Effector memory CD8-positive, alpha-beta T cell (primary cell): ENCODE measurements around the gene ANKMY1.
A peak's percentile ranks its signal among the peaks of the same experiment; 100 is the strongest.
"Not testable (repeated sequence)": the region's sequence is repeated elsewhere in the genome, so short reads cannot be mapped to it uniquely, and the experiment has no call there.

ENCODE experiments used
- ATAC-seq: fragments of 150-1000 bp; cut with Tn5 transposase; replicated peaks from 2 replicates; pipeline ENCODE4 v1.10.0; 2021; ENCODE audit warnings: mild to moderate bottlenecking, moderate library complexity
- DNase-seq, 3 experiments: peaks; one replicate each; pipeline ENCODE4 v3.0.0; 2021
- H3K27ac Mint-ChIP-seq, 2 donors: one replicate each; pipeline ENCODE4 v1.8.0; 2022; ENCODE audit warnings: mild to moderate bottlenecking in 2 of 2, mixed read lengths in 2 of 2, moderate library complexity in 2 of 2
- H3K27me3 Mint-ChIP-seq, 2 donors: one replicate each; pipeline ENCODE4 v1.8.0; 2022; ENCODE audit warnings: mixed read lengths in 2 of 2
- H3K36me3 Mint-ChIP-seq: one replicate; pipeline ENCODE4 v1.8.0; 2022; ENCODE audit warnings: mild to moderate bottlenecking, moderate library complexity, mixed read lengths; ENCODE audit not compliant: insufficient read depth
- H3K4me1 Mint-ChIP-seq, 2 donors: one replicate each; pipeline ENCODE4 v1.8.0; 2022; ENCODE audit warnings: low read depth in 2 of 2, mixed read lengths in 2 of 2
- H3K4me3 Mint-ChIP-seq, 2 donors: one replicate each; pipeline ENCODE4 v1.8.0; 2022; ENCODE audit warnings: mild to moderate bottlenecking in 2 of 2, mixed read lengths in 2 of 2, moderate library complexity in 2 of 2
- H3K9me3 Mint-ChIP-seq, 2 donors: one replicate each; pipeline ENCODE4 v1.8.0; 2022; ENCODE audit warnings: mixed read lengths in 2 of 2

ANKMY1 gene

DNA sequence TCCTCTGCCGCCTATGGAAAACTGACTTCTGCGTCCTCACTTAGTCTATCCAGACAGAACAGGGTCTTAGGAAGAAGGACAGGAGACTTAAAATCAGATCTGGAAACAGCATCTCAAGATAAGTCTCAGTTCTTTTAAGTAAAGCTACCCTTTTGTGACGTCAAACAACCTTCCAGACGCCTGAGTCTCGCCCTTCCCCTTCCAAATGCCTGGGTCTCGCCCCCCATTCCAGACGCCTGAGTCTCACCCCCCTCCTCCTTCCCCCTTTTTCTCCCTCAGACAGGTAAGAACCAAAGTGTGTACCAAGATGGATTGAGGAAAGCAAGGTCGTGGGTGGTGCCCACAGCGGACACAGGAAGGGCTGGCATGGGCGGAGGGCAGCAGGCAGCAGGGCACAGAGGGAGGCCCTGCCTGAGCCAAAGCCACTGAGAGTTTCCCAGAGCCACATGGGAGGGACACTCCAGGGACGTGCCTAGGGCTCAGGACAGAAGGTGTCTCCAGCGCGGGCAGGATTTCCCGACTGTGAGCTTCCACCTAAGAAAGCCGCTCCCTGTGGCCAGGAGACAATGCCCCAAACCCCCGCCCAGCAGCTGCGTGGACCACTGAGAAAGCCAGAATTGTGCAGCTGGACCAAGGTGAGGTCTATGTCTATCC is 51.3 kb downstream of the ANKMY1 start:
- peaks cover 0 to 6% of the 10 kb centered on the region in 2 donors for H3K4me1 Mint-ChIP-seq
- no peak overlapping the region for H3K27ac Mint-ChIP-seq
- no peak overlapping the region for H3K4me3 Mint-ChIP-seq
- DNase-seq (no peak), ATAC-seq (no peak)
- no peaks in the 10 kb centered on the region for H3K9me3 Mint-ChIP-seq
- no peaks in the 10 kb centered on the region for H3K27me3 Mint-ChIP-seq
- peaks cover 8% of the 10 kb centered on the region for H3K36me3 Mint-ChIP-seq

DNA sequence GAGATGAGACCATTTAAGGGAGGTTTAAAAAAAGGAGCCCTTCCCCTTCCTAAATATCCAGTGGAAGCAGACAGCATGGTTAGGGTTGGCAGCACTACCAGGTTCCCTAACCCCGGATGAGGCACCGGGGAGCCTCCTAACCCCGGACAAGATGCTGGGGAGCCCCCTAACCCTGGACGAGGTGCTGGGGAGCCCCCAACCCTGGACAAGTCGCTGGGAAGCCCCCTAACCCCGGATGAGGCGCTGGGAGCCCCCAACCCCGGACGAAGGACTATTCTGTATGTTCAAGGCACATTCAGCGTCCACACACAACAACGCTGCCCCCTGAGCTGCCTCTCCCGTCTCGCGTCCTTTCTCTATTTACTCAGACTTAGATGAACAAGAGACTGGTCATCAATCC is 51.9 kb downstream of the ANKMY1 start:
- peaks cover 0 to 6% of the 10 kb centered on the region in 2 donors for H3K4me1 Mint-ChIP-seq
- DNase-seq (no peak), ATAC-seq (no peak)
- no peaks in the 10 kb centered on the region for H3K9me3 Mint-ChIP-seq
- H3K4me3 Mint-ChIP-seq, result no peak overlapping the region
- H3K27ac Mint-ChIP-seq, result no peak overlapping the region
- no peaks in the 10 kb centered on the region for H3K27me3 Mint-ChIP-seq
- H3K36me3 Mint-ChIP-seq, result peaks cover 7% of the 10 kb centered on the region

DNA sequence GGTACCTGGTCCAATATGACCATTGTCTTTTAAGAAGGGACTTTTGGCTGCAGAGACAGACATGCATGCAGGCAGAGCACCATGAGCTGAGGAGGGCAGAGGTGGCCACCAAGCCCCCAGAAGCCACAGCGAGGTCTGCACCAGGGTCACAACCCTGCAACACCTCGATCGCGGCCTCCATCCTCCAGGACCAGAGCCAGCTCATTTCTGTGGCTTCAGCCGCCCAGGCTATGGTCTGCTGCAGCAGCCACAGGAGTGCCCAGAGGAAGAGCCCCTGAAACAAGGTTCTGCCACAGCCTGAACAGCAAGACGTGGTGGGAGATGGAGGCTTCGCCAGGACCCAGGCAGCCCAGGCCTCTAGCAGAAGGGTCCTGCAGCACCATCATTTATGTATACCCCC is 53.9 kb downstream of the ANKMY1 start:
- H3K4me1 Mint-ChIP-seq, result no peaks in the 10 kb centered on the region
- no peaks in the 10 kb centered on the region for H3K27me3 Mint-ChIP-seq
- H3K27ac Mint-ChIP-seq, result no peak overlapping the region
- no peaks in the 10 kb centered on the region for H3K9me3 Mint-ChIP-seq
- no peak for ATAC-seq
- no peaks in the 10 kb centered on the region for H3K36me3 Mint-ChIP-seq
- no peak for DNase-seq
- H3K4me3 Mint-ChIP-seq, result no peak overlapping the region

- no peak for DNase-seq
- no peaks in the 10 kb centered on the region for H3K36me3 Mint-ChIP-seq
- H3K9me3 Mint-ChIP-seq, result no peaks in the 10 kb centered on the region
- ATAC-seq, result no peak
- H3K4me3 Mint-ChIP-seq, result no peak overlapping the region
- H3K27me3 Mint-ChIP-seq, result no peaks in the 10 kb centered on the region
- no peaks in the 10 kb centered on the region for H3K4me1 Mint-ChIP-seq
- no peak overlapping the region for H3K27ac Mint-ChIP-seq
Observed at GRCh38 chr2:240503375-240503774, 54.4 kb downstream of the ANKMY1 start.

GRCh38 chr2:240502430-240503121 is 55.2 kb downstream of the ANKMY1 start:
- DNase-seq (no peak), ATAC-seq (no peak)
- no peaks in the 10 kb centered on the region for H3K27me3 Mint-ChIP-seq
- H3K27ac Mint-ChIP-seq, result peak overlapping the region in 1 of 2 donors; percentile 16
- H3K4me1 Mint-ChIP-seq, result no peaks in the 10 kb centered on the region
- no peak overlapping the region for H3K4me3 Mint-ChIP-seq
- H3K36me3 Mint-ChIP-seq, result peaks cover 3% of the 10 kb centered on the region
- H3K9me3 Mint-ChIP-seq, result no peaks in the 10 kb centered on the region

GRCh38 chr2:240502059-240502429 is 55.7 kb downstream of the ANKMY1 start:
- H3K4me3 Mint-ChIP-seq, result no peak overlapping the region
- no peaks in the 10 kb centered on the region for H3K4me1 Mint-ChIP-seq
- ATAC-seq (no peak), DNase-seq (no peak)
- no peaks in the 10 kb centered on the region for H3K9me3 Mint-ChIP-seq
- H3K27ac Mint-ChIP-seq, result peak overlapping the region in 1 of 2 donors; percentile 16
- H3K27me3 Mint-ChIP-seq, result no peaks in the 10 kb centered on the region
- peaks cover 6% of the 10 kb centered on the region for H3K36me3 Mint-ChIP-seq

- Mint-ChIP-seq H3K4me3 (no peak overlapping the region), H3K9me3 (no peaks in the 10 kb centered on the region), H3K27me3 (no peaks in the 10 kb centered on the region), H3K36me3 (peaks cover 6% of the 10 kb centered on the region), H3K4me1 (no peaks in the 10 kb centered on the region), H3K27ac (no peak overlapping the region)
- no peak for DNase-seq
- no peak for ATAC-seq
Observed at GRCh38 chr2:240501531-240501991, 56.2 kb downstream of the ANKMY1 start.

DNA sequence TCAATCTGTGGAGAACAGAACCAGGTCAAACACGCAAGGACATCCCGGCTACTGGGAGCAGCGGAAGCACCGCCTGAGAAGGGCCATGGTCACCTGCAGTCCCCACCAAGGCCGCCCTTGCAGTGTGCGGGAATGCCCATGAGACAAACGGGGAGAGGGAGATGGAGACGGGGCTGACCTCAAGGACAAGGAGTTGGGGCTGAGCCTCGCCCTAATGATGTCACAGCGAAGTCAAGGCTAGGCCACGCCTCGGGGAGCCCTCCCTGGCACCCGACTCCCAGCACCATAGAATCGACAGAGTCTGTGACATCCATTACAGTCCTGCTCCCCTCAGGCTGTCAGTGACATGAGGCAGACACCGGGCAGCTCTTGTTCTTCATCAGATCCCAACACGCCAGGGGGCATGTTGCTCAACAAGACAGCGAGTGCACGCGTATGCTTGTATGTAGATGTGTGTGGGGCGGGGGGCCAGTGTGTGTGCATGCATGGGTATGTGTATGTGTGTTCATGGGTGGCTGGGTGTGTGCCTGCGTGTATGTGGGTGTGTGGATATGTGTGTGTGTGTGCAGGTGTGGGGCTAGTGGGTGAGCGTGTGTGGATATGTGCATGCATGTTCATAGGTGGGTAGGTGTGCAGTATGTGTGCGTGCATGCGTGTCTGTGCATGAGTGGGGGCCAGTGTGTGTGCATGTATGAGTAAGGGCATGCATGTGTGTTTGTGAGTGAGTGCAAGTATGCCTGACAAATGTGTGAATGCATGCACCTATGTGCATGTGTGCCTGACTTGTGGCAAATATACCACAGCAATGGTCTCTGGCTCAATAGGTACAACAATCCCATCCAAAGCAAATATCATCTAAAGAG is 57.0 kb downstream of the ANKMY1 start:
- ATAC-seq (no peak), DNase-seq (no peak)
- Mint-ChIP-seq H3K27me3 (no peaks in the 10 kb centered on the region), H3K36me3 (peaks cover 6% of the 10 kb centered on the region), H3K9me3 (no peaks in the 10 kb centered on the region), H3K4me3 (no peak overlapping the region), H3K27ac (no peak overlapping the region), H3K4me1 (no peaks in the 10 kb centered on the region)

GRCh38 chr2:240499309-240500301 is 58.2 kb downstream of the ANKMY1 start:
- no peak for DNase-seq
- Mint-ChIP-seq H3K9me3 (no peaks in the 10 kb centered on the region), H3K4me1 (no peaks in the 10 kb centered on the region), H3K27me3 (no peaks in the 10 kb centered on the region), H3K36me3 (peaks cover 6% of the 10 kb centered on the region), H3K4me3 (no peak overlapping the region), H3K27ac (no peak overlapping the region)
- no peak for ATAC-seq

GRCh38 chr2:240498958-240499260 is 58.9 kb downstream of the ANKMY1 start:
- no peaks in the 10 kb centered on the region for H3K4me1 Mint-ChIP-seq
- no peak overlapping the region for H3K27ac Mint-ChIP-seq
- no peaks in the 10 kb centered on the region for H3K27me3 Mint-ChIP-seq
- DNase-seq (no peak), ATAC-seq (no peak)
- H3K4me3 Mint-ChIP-seq, result no peak overlapping the region
- no peaks in the 10 kb centered on the region for H3K9me3 Mint-ChIP-seq
- H3K36me3 Mint-ChIP-seq, result peaks cover 6% of the 10 kb centered on the region

DNA sequence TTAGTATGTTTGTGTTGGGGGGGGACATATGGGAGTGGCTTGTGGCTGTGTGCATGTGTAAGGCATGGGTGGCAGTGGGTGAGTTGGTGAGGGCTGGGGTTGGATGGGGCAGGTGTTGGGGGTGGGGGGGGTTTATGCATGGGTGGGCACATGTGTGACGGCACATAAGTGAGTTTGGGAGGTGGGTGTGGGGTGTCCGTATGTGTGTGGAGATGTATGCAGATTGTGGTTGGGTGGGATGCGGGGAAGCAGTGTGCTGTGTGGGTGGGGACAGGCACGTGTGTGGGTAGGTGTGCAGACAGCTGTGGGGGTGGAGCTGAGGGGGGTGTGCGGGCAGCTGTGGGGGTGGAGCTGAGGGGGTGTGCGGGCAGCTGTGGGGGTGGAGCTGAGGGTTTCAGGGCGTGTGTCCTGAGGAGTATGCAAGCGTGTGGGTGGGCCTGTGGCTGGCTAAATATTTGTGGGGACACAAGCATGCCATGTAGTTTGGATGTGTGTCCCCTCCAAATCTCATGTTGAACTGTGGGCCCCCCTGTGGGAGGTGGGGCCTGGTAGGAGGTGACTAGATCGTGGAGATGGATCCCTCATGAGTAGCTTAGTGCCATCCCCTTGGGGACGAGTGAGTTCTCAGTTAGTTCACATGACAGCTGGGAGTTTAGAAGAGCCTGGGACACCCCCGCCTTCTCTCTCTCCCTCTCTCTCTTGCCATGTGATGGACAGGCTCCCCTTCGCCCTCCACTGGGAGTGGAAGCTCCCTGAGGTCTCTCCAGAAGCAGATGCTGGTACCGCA is 59.4 kb downstream of the ANKMY1 start:
- H3K4me1 Mint-ChIP-seq, result peaks cover 0 to under 1% of the 10 kb centered on the region in 2 donors
- ATAC-seq (no peak), DNase-seq (no peak)
- peaks cover 3 to 5% of the 10 kb centered on the region in 2 donors for H3K9me3 Mint-ChIP-seq
- H3K27me3 Mint-ChIP-seq, result no peaks in the 10 kb centered on the region
- peaks cover 6% of the 10 kb centered on the region for H3K36me3 Mint-ChIP-seq
- H3K4me3 Mint-ChIP-seq, result no peak overlapping the region
- H3K27ac Mint-ChIP-seq, result no peak overlapping the region

DNA sequence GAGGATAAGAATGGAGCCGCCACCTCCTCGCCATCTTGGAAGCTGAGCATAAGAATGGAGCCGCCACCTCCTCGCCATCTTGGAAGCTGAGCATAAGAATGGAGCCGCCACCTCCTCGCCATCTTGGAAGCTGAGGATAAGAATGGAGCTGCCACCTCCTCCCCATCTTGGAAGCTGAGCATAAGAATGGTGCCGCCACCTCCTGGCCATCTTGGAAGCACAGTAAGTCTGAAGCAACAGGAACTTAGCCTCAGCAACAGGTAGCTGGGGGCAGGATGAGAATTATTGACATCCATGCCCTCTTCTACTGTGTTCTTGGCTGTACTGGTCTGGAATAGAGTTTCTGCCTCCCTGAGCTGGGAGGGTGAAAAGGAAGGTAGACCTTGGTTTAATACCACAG is 60.7 kb downstream of the ANKMY1 start:
- H3K27ac Mint-ChIP-seq, DNase-seq, H3K4me1 Mint-ChIP-seq, H3K9me3 Mint-ChIP-seq, ATAC-seq, H3K27me3 Mint-ChIP-seq, H3K4me3 Mint-ChIP-seq, H3K36me3 Mint-ChIP-seq: not testable (repeated sequence)
